Lower leg skin (tissue), 3 donors: ENCODE results near the gene DOLK.

Experiments
- CTCF ChIP-seq, 3 donors: fragments of 450-650 bp; IDR thresholded peaks; one replicate each; pipeline ENCODE4 v1.5.1; 2016; ENCODE audit warnings: antibody characterized with exemption in 3 of 3, mild to moderate bottlenecking in 3 of 3, moderate library complexity in 2 of 3
- POLR2A ChIP-seq, 2 donors: fragments of 450-650 bp; IDR thresholded peaks; one replicate each; pipeline ENCODE4 v1.6.1; 2016 to 2017; ENCODE audit warnings: antibody characterized with exemption in 2 of 2, mild to moderate bottlenecking in 1 of 2, moderate library complexity in 1 of 2

- TF ChIP-seq CTCF (IDR thresholded peaks at IDR 0.05) (no peak), POLR2A (IDR thresholded peaks at IDR 0.05) (no peak)
Observed at GRCh38 chr9:128898382-128898781, 49.0 kb downstream of the DOLK start.
